NCI-H146 treated with DMSO at 0.1 percent for 48 hours (cell line): Measurements from ENCODE around the gene PRKAR2B.
"Not testable (repeated sequence)": the region's sequence is repeated elsewhere in the genome, so short reads cannot be mapped to it uniquely, and the experiment has no call there.

Experiments used
- DNase-seq: peaks from one replicate; lab custom pipeline; 2025; ENCODE audit not compliant: unreplicated experiment; lab: John Stamatoyannopoulos, UW

PRKAR2B gene

DNA sequence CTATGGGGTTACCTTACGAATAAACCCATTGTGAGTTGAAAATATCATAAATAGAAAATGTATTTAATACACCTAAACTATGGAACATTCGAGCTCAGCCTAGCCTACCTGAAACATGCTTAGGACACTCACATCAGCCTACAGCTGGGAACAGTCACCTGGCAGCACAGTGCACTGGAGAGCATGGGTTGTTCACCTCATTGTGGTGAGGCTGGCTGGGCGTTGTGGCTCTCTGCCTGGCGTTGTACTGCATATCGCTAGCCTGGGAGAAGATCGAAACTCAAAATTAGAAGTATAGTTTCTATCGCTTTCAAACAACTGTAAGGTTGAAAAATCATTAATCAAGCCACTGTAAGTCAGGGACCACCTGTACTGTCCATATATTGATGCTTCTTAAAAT is 107.0 kb downstream of the PRKAR2B start:
- no peak for DNase-seq

DNA sequence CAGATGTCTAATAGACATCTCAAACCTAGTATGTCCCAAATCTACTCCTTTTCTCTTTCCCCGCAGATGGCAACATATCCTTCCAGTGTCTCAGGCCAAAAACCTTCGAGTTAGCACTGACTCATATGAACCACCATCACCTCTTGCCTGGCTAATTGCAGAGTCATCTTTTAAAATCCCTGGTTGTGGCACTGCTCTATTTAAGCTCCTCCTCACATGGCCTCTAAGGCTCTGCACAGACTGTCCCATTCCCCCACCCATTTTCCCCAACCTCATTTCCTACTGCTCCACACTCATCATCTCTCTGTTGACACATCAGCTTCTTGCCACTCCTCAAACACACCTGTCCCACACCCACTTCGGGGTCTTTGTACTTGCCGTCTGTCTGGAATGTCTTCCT is 107.5 kb downstream of the PRKAR2B start:
- DNase-seq, result no peak

GRCh38 chr7:107154826-107155225 is 110.3 kb downstream of the PRKAR2B start:
- no peak for DNase-seq

DNA sequence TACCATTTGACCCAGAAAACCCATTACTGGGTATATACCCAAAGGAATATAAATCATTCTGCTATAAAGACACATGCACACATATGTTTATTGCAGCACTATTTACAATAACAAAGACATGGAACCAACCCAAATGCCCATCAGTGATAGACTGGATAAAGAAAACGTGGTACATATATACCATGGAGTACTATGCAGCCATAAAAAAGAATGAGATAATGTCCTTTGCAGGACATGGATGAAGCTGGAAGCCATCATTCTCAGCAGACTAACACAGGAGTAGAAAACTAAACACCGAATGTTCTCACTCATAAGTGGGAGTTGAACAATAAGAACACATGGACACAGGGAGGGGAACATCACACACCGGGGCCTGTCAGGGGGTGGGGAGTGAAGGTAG is 111.2 kb downstream of the PRKAR2B start:
- not testable (repeated sequence) for DNase-seq

DNA sequence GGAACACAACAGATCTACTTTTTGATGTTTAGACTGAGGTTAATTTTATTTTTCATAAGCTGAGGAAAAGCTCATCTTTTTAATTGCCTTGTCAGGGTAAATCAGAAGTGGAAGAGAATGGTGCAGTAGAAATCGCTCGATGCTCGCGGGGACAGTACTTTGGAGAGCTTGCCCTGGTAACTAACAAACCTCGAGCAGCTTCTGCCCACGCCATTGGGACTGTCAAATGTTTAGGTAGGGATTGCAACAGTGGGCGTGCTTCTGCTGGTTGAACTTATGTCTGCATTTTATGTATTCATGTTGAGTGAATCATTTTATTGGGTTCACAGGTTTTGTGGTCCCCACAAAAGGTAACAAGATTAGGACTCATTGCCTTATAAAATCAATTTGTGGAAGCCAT is 112.6 kb downstream of the PRKAR2B start:
- no peak for DNase-seq

DNA sequence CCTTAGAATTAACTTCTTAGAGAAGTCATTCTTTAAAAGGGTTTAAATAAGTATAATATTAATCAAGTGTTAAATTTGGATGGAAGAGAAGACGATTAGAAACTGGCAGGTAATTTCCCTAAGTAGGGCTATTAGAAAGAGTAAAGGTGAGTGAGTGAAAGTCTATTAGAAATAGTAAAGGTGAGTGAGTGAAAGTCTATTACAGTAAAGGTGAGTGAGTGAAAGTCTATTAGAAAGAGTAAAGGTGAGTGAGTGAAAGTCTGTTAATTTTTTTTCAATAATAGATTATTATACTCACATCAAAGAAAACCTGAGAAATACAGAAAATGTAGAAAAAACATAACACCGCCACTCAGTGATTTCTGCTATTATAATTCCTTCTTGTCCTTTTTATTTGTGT is 113.5 kb downstream of the PRKAR2B start:
- DNase-seq, result no peak

GRCh38 chr7:107160389-107160788 is 115.9 kb downstream of the PRKAR2B start:
- no peak for DNase-seq

- DNase-seq, result no peak
Measured at GRCh38 chr7:107161415-107161814, 116.9 kb downstream of the PRKAR2B start.

DNA sequence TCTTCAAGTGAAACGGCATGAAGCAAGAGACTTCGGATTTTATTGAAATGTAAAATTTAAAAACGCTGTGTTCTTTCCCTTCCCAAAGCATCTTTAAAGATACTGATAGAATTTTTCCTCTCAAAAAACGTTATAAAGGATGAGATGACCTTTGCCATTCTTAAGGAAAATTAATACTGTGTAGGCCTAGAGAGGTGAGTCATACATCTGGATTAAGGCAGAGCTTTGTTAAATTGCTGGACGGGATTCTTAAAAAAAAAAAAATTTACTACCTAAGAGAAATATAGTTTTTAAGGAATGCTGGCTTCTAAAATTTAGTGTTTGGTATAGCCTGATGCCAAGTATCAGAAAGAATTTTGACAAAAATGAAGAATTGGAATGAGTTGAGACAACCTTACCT is 118.0 kb downstream of the PRKAR2B start:
- DNase-seq, result no peak

DNA sequence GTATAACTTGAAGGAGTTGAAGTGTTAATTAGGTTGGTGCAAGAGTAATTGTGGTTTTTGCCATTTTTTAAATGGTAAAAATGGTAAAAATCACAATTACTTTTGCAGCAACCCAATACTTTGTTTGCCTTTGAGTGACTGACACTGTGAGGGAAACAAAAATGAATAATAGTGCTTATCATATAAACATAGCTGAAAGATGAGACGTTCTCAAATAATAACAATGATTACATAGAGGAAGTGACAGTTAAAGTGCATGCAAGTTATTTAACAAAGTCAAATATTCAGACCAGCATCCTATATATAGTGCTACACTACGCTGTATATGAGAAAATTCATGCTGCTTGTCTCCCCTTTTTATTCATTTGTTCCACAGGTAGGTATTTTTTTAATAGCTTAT is 119.6 kb downstream of the PRKAR2B start:
- DNase-seq, result no peak

DNA sequence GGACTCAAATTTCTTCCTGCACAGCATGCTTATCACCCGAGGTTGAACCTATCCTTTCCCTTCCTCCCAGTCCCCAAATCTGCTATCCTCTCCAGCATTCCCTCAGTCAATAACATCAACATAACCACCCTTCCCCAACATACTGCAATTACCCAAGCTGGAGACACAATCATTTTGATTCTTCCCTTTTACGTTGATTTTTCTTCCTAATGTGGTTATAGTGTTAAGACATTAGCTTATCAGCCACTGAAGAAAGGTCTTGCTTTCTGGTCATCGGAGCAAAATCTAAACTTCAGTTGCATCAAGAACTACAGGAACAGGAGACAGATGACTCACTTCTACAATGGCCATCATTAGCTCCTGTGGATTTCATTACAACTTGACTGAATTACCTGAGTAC is 120.8 kb downstream of the PRKAR2B start:
- no peak for DNase-seq

GRCh38 chr7:107166736-107167426 is 122.4 kb downstream of the PRKAR2B start:
- no peak for DNase-seq

DNA sequence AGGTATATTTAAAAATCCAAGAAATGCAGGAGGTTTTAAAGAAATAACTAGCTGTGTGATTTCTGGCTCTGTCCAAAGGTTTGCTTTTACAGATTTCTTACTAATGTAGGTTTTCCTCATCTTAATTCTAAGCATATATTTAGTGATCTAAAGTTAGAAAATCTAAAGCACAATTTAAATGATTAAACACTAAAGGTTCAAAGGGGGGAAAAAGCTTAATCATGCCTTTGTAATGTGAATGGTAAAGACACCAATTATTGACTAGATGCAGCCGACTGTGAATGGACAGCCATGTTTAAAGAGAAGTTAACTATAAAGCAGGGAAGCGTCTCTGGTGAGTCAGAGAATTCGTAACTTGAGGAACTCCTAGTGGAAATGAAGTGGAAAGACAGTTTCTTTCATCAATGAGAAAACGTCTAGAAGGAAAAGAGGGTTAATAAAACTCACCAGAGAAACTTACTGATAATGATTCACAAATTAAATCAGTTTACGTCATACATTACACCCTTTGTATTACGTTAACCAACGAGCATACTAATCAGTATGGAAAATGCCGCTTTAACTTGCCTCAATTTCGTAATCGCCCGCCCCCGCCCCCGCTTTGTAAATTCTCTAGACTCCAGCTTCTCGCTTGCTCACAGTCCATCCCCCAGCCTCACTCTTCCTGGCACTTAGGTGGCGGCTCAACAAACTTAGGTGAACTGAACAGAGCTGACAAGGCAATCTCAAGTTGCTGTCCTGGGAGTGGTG is 123.2 kb downstream of the PRKAR2B start:
- DNase-seq, result peak; percentile 63

DNA sequence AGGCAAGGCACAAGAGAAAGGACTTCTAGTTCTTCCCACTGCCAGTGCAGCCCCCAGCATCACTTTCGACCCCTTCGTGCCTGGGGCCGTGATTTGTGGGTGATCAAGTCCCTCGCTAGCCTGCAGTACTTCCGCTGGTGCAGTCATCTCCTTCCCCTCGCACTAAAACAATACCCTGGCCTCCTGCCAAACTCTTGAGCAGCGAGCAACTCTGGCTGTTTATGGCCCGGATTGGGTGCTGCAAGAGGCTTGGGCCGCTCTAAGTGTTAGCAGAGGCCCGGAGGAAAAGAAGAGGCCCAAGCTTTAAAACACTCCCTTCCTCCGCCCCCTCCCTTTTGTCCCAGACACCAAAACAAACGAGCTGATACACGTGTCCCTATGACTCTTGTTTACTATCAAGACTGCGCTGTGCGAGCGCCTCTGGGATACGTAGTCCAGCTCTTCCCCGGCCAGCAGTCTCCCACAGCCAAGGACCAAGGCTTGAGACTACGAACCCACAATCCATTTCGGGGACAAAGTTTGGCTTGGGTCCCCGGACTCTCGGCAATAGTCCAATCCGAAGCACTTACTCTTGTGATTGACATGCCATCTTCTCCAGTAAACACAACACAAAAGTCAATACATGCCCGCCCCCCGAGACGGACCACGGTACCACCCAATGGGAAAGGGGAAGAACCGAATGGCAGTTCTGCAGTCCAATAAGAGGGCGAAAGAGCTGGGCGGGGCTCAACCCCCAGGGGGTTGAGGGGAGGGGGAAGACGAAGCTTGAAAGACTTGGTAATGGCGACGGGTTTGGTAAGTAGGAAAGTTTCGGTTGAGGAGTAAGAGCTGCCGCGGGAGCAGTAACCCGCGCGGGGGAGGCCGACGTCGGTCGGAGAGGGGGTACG is 124.0 kb downstream of the PRKAR2B start, which contains the start of gene HBP1:
HBP1 (plus strand) TSS at position 771 of the 887 bp plus-strand sequence. CDS start 10,891 bp downstream, outside the sequence.
- DNase-seq, result peak; percentile 99

GRCh38 chr7:107169120-107170050 is 124.9 kb downstream of the PRKAR2B start:
- peak; percentile 86 for DNase-seq

GRCh38 chr7:107170051-107170915 is 125.8 kb downstream of the PRKAR2B start:
- DNase-seq, result no peak

DNA sequence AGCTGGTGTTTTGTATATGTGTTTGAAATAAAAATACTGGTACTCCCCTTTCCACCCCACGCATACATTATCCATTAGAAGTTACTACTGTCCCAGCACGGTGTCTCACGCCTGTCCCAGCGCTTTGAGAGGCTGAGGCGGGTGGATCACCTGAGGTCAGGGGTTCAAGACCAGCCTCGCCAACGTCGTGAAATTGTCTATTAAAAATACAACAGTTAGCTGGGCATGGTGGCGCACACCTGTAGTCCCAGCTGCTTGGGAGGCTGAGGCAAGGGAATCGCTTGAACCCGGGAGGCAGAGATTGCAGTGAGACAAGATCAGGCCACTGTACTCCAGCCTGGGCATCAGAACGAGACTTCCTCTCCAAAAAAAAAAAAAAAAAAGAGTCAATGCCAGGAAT is 127.0 kb downstream of the PRKAR2B start:
- no peak for DNase-seq

DNA sequence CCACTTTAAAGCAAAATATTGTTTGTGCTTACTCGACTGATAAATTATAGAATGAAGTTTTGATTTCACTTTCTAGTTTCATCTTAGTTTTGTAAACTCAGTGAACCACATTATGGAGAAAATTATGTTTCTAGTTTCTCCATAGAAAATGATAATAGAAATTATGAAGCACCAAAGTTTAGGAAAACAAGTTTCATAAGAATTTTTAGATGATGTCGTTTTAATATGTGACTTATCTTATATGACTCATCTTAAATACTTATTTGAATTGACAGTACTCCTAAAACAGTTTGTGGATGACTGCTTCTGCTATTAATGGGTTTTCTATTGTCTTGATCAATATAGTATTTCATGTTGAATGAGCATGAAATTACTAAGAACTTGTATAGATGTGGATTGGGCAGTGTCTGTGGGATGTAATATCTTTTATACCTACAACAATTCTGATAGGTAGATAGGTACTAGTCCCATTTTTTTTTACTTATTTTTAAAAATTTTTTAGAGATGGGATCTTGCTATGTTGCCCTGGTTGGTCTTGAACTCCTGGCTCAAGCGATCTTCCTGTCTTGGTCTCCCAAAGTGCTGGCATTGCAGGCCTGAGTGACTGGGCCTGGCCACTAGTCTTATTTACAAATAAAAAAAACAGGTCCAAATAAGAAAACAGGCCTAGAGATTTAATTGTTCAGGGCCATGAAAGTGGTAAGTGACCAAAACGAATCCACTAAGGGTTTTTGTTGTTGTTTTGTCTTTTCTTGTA is 127.9 kb downstream of the PRKAR2B start:
- no peak for DNase-seq

- DNase-seq, result no peak
Measured at GRCh38 chr7:107173191-107173590, 128.7 kb downstream of the PRKAR2B start.
